Chondrocyte (in vitro differentiated cells): ENCODE measurements around the gene PLEKHA6. TPM values are rescaled to one million over a fixed set of nuclear protein-coding genes. Genes with fewer than 3 reads are reported as not detected.

Experiments
- DNase-seq: peaks from one replicate; pipeline ENCODE4 v3.0.0; 2021; ENCODE audit warnings: mixed read lengths, low spot score
- H3K27ac Mint-ChIP-seq: one replicate; pipeline ENCODE4 v1.8.0; 2021; ENCODE audit warnings: mild to moderate bottlenecking, moderate library complexity, mixed read lengths; ENCODE audit not compliant: unreplicated experiment
- H3K27me3 Mint-ChIP-seq: 2 replicates; pipeline ENCODE4 v1.8.0; 2021; ENCODE audit warnings: low read depth, mixed read lengths
- H3K36me3 Mint-ChIP-seq: 2 replicates; pipeline ENCODE4 v1.8.0; 2021; ENCODE audit warnings: low read depth, mixed read lengths
- H3K4me1 Mint-ChIP-seq: 2 replicates; pipeline ENCODE4 v1.8.0; 2021; ENCODE audit warnings: low read depth, mild to moderate bottlenecking, mixed read lengths
- H3K4me3 Mint-ChIP-seq: one replicate; pipeline ENCODE4 v1.8.0; 2021; ENCODE audit warnings: mild to moderate bottlenecking, moderate library complexity, mixed read lengths; ENCODE audit not compliant: unreplicated experiment
- H3K9me3 Mint-ChIP-seq: 2 replicates; pipeline ENCODE4 v1.8.0; 2021; ENCODE audit warnings: low read depth, mixed read lengths
- total RNA-seq: library from RNA; stranded (reverse); gene quantifications from 3 replicates; pipeline ENCODE4 v1.2.1, GENCODE V29; 2021
- TF ChIP-seq, protein P1 (sequence below): fragments of 200-600 bp; sonication (generic); IDR thresholded peaks from 2 replicates; pipeline ENCODE4 v1.5.0; 2021; ENCODE audit warnings: antibody characterized with exemption, mild to moderate bottlenecking, moderate library complexity

Gene PLEKHA6
- total RNA-seq, 1 donor from 2014 or later = 0.15 TPM

DNA sequence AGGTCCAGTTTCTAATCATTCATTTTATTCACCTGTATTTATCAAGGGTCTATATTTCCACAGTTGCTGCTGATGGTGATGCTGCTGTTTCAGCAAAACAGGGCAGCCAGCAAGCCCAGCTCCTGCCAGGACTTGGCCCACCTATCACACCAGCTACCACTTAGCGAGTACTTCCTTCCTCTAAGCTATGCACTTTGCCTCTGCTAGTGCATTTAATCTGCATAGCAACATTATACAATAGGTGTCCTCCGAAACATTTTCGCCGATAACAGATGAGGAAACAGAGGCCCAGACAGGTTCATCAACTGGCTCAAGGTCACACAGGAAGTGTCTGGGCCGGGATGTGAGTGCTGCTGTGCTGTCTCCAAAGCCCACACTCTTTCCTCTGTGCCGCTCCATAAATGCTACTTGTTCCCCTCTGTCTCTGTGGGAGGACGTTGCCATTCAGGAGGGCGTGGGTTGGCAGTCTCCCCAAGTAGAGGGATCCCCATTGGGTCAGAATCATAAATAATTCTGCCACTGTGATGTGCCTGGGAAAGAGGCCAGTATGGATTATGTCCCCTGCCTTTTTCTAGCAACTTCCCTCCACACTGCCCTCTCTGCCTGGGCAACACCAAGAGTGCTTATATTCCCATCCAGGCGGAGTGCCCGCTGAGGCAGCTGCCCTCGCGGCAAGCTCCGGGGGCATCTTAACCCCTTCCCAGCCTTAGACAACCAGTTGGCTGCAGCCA, 9.4 kb upstream of the PLEKHA6 start:
- Mint-ChIP-seq H3K4me1 (no peaks in the 10 kb centered on the region), H3K36me3 (no peaks in the 10 kb centered on the region), H3K9me3 (no peaks in the 10 kb centered on the region), H3K27ac (no peak overlapping the region), H3K27me3 (peaks cover 64% of the 10 kb centered on the region), H3K4me3 (no peak overlapping the region)
- DNase-seq = no peak
- TF ChIP-seq, protein P1, sequence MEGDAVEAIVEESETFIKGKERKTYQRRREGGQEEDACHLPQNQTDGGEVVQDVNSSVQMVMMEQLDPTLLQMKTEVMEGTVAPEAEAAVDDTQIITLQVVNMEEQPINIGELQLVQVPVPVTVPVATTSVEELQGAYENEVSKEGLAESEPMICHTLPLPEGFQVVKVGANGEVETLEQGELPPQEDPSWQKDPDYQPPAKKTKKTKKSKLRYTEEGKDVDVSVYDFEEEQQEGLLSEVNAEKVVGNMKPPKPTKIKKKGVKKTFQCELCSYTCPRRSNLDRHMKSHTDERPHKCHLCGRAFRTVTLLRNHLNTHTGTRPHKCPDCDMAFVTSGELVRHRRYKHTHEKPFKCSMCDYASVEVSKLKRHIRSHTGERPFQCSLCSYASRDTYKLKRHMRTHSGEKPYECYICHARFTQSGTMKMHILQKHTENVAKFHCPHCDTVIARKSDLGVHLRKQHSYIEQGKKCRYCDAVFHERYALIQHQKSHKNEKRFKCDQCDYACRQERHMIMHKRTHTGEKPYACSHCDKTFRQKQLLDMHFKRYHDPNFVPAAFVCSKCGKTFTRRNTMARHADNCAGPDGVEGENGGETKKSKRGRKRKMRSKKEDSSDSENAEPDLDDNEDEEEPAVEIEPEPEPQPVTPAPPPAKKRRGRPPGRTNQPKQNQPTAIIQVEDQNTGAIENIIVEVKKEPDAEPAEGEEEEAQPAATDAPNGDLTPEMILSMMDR = no peak

DNA sequence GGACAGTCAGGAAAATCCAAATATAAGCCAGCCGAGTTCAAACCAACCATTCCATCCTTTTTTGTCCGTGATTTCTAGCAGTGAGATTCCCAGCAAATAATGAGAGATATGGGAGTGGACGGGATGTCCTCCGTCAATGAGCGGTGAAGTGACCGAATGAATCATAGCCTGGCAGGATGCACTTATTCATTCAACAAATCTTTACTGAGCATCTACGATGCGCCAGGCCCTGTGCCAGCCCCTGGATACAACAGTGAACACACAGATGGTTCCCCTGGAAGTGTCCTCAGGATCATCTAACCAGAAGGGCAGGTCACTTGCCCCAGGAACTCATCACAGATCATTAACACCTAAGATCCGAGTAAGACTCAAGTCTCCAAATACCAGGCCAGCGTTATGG, 8.2 kb upstream of the PLEKHA6 start:
- TF ChIP-seq, protein P1 = no peak
- peaks cover 63% of the 10 kb centered on the region for H3K27me3 Mint-ChIP-seq
- peaks cover 6% of the 10 kb centered on the region for H3K4me1 Mint-ChIP-seq
- no peak overlapping the region for H3K27ac Mint-ChIP-seq
- DNase-seq = no peak
- no peaks in the 10 kb centered on the region for H3K36me3 Mint-ChIP-seq
- H3K4me3 Mint-ChIP-seq = no peak overlapping the region
- H3K9me3 Mint-ChIP-seq = no peaks in the 10 kb centered on the region

DNA sequence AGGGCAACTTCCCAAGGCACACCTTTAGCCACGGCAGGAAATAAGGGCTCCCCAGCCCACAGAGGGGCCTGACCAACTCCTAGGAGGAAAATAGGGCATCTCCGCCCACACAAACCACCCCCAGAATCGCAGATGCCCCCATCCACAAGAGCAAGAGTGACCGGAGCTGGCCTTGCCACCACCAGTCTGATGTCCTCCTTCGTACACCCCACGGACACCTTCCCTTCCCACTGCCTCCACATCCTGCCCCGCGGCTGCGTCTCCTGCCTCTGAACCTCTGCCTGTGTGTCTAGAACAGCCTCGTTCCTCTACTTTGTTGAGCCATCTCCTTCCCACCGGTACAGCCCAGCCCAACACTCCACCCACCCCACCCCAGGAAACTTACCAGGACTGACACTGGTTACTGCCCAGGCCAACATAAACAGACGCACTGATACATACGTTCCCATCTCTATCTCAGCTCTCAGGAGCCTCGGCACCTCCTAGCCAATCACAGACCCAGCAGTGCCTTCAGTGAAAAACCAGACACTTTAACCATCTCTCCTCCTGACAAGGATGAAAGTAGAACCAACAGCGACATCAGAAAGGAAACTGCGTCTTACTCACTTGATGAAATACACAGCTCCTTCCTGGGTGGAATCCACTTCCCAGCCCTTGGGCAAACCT, 7.6 kb upstream of the PLEKHA6 start:
- TF ChIP-seq, protein P1 = no peak
- peaks cover 58% of the 10 kb centered on the region for H3K27me3 Mint-ChIP-seq
- H3K27ac Mint-ChIP-seq = no peak overlapping the region
- DNase-seq = no peak
- no peaks in the 10 kb centered on the region for H3K9me3 Mint-ChIP-seq
- no peak overlapping the region for H3K4me3 Mint-ChIP-seq
- H3K4me1 Mint-ChIP-seq = peaks cover 6% of the 10 kb centered on the region
- no peaks in the 10 kb centered on the region for H3K36me3 Mint-ChIP-seq

DNA sequence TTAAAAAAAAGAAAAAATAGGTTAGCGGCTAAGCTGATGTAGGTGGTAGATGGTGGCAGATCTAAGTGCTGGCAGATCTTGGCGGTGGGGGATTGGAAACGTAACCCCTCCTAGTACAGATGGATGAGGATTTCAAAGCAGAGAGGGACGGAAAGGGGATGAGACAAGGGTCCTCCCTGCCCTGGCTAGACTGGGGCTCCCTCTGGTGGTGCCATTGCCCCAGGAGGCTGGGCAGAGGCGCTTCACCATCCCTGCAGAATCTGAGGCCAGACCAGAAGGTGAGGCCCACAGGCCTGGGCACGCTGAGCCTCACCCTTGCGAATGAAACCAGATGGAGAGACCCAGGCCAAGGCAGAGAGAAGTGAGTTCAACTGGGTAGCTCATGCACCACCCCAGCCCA, 7.0 kb upstream of the PLEKHA6 start:
- TF ChIP-seq, protein P1 = peak; percentile 65
- no peaks in the 10 kb centered on the region for H3K9me3 Mint-ChIP-seq
- no peaks in the 10 kb centered on the region for H3K36me3 Mint-ChIP-seq
- H3K4me3 Mint-ChIP-seq = no peak overlapping the region
- peaks cover 6% of the 10 kb centered on the region for H3K4me1 Mint-ChIP-seq
- DNase-seq = no peak
- H3K27me3 Mint-ChIP-seq = peaks cover 53% of the 10 kb centered on the region
- H3K27ac Mint-ChIP-seq = no peak overlapping the region

DNA sequence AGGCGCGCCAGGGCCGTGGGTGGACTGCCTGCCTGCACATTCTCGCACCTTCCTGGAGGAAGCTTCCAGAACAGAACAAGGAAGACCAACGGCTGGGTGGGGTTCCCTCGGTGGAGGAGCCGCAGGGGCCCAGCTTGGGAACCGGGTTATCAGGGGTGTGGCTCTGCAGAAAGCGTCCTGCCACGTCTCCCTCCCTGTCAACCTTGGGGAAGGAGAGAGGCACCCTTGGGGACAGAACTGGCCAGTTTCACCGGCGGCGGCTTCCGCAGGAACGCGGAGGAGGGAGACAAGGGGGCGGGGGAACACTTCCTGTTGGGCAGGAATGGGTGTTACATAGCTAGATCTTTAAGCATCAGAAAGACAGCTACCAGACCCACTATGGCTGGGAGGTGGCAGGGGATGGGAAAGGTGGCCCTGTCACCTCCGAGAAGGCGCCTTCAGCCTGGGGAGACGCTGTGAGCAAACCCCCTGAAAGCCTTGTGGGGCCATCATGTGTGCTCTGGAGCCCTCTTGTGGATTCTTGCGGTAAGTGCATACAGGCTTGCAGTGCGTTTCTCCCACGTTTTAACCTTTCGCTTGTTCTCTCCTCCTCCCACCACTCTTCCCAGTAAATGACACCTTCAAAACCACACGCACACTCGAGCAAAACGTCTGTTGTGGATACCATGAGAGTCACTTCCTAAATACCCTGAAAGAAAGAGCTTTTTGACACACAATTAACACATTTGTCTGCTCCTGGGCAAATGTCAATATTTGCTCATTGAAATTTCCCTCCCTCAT, 3.8 kb upstream of the PLEKHA6 start:
- no peaks in the 10 kb centered on the region for H3K36me3 Mint-ChIP-seq
- H3K27me3 Mint-ChIP-seq = peaks cover 40% of the 10 kb centered on the region
- H3K4me3 Mint-ChIP-seq = peak overlapping the region; percentile 78
- TF ChIP-seq, protein P1 = peak; percentile 100
- H3K9me3 Mint-ChIP-seq = no peaks in the 10 kb centered on the region
- peaks cover 8% of the 10 kb centered on the region for H3K4me1 Mint-ChIP-seq
- H3K27ac Mint-ChIP-seq = no peak overlapping the region
- DNase-seq = no peak
